Natural killer cell treated with Interleukin-12 subunit alpha and Interleukin-12 subunit beta and Interleukin-15 and Interleukin-18, amount 100 ng/mL, for 72 hours (primary cell): ENCODE results near the gene N4BP2L1. TPM values are rescaled to one million over a fixed set of nuclear protein-coding genes. Genes with fewer than 3 reads are reported as not detected.
"Not testable (repeated sequence)": the region's sequence is repeated elsewhere in the genome, so short reads cannot be mapped to it uniquely, and the experiment has no call there.

Experiments
- ATAC-seq, 2 donors: fragments of 150-1000 bp; cut with Tn5 transposase in 1 of 2; sonication (Bioruptor Pico), chemical (Tn5 transposase) in 1 of 2; 2 replicates each; pipeline ENCODE4 v1.10.0; 2021
- DNase-seq: peaks from one replicate; pipeline ENCODE4 v3.0.0; 2022; ENCODE audit warnings: low spot score
- H3K27ac Mint-ChIP-seq, 2 donors: 1 replicate in 1 of 2; 2 replicates in 1 of 2; pipeline ENCODE4 v1.8.0; 2022; ENCODE audit warnings: mixed read lengths in 2 of 2, mild to moderate bottlenecking in 1 of 2, moderate library complexity in 1 of 2
- H3K27me3 Mint-ChIP-seq, 2 donors: 1 replicate in 1 of 2; 2 replicates in 1 of 2; pipeline ENCODE4 v1.8.0; 2022; ENCODE audit warnings: mixed read lengths in 2 of 2
- H3K36me3 Mint-ChIP-seq: one replicate; pipeline ENCODE4 v1.8.0; 2022; ENCODE audit warnings: mixed read lengths
- H3K4me1 Mint-ChIP-seq, 2 donors: 1 replicate in 1 of 2; 2 replicates in 1 of 2; pipeline ENCODE4 v1.8.0; 2022; ENCODE audit warnings: low read depth in 2 of 2, mixed read lengths in 2 of 2, mild to moderate bottlenecking in 1 of 2
- H3K4me3 Mint-ChIP-seq: one replicate; pipeline ENCODE4 v1.8.0; 2022; ENCODE audit warnings: mixed read lengths
- H3K9me3 Mint-ChIP-seq: 2 replicates; pipeline ENCODE4 v1.8.0; 2022; ENCODE audit warnings: mixed read lengths
- total RNA-seq, 2 donors: library from RNA; stranded (reverse); gene quantifications; one replicate each; pipeline ENCODE4 v1.2.3, GENCODE V29; 2022

N4BP2L1 gene
- total RNA-seq, 2 donors from 2014 or later = 14.6 to 23.9 TPM

GRCh38 chr13:32350839-32351441 is 77.0 kb downstream of the N4BP2L1 start:
- H3K4me3 Mint-ChIP-seq = peak overlapping the region; percentile 15
- H3K36me3 Mint-ChIP-seq = peaks cover 23% of the 10 kb centered on the region
- not testable (repeated sequence) for DNase-seq, H3K27me3 Mint-ChIP-seq, H3K9me3 Mint-ChIP-seq
- peak overlapping the region in 1 of 2 donors; percentile 40 for H3K27ac Mint-ChIP-seq
- peak; percentile 49 to 72 for ATAC-seq
- peaks cover 17% of the 10 kb centered on the region in 2 donors for H3K4me1 Mint-ChIP-seq

Other genes starting within 250 kb of the N4BP2L1 start
- gene ZAR1L, start 112.8 kb downstream of the N4BP2L1 start, total RNA-seq = not detected
- 10 to 100 TPM; 11.0 to 28.5 TPM for gene BRCA2, start 112.6 kb downstream of the N4BP2L1 start, total RNA-seq
- gene N4BP2L2, start 110.7 kb upstream of the N4BP2L1 start, total RNA-seq = 100 to 1,000 TPM; 141 to 155 TPM
- 10 to 100 TPM; 46.9 to 48.6 TPM for gene PDS5B, start 158.3 kb upstream of the N4BP2L1 start, total RNA-seq